Left hindlimb (tissue), 1 donor: ENCODE measurements around the gene PCDHGA11.
"Not testable (repeated sequence)": the region's sequence is repeated elsewhere in the genome, so short reads cannot be mapped to it uniquely, and the experiment has no call there.

Source experiments
- DNase-seq: peaks from one replicate; pipeline ENCODE4 v3.0.0-alpha.2; 2018

The PCDHGA11 gene

DNA sequence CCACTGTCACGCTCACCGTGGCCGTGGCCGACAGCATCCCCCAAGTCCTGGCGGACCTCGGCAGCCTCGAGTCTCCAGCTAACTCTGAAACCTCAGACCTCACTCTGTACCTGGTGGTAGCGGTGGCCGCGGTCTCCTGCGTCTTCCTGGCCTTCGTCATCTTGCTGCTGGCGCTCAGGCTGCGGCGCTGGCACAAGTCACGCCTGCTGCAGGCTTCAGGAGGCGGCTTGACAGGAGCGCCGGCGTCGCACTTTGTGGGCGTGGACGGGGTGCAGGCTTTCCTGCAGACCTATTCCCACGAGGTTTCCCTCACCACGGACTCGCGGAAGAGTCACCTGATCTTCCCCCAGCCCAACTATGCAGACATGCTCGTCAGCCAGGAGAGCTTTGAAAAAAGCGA is 11.9 kb downstream of the PCDHGA11 start:
- not testable (repeated sequence) for DNase-seq

GRCh38 chr5:141434006-141434405 is 13.2 kb downstream of the PCDHGA11 start:
- DNase-seq: no peak

- no peak for DNase-seq
These were observed 16.4 kb downstream of the PCDHGA11 start for GRCh38 chr5:141437221-141437620.

DNA sequence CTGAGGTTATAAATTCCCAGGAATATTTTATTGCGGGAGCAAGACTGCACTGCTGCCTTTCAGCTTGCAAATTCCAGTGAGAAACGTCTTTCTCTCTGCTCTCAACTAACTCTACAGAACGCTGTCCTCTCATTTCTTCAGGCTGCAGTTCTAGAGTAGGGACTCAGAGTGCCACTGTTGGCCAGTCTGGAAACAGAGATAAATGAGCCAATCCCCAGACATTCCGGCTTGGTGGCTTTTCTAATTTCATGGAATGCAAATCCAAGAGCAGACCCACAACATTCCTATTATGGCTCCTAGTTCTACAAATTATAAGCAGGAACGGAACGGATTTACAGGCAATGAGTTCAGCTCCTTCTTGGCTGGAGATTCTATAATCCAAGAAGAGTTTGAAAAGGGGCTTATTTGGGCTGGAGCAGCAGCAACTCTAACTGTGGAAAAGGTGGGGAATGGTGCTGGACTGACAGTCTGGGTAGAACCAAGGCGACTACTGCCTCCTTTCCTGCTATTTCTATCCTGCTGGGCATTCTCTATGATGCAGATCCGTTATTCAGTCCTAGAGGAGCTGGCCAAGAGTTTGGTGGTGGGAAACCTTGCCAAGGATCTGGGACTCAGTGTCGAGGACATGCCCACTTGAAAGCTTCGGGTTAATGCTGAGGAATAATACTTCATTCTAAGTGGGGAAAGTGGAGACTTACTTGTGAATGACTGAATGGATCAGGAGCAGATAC is 18.7 kb downstream of the PCDHGA11 start:
- no peak for DNase-seq

GRCh38 chr5:141440341-141440740 is 19.5 kb downstream of the PCDHGA11 start:
- no peak for DNase-seq

- no peak for DNase-seq
These were observed 20.8 kb downstream of the PCDHGA11 start for GRCh38 chr5:141441571-141442170.

- no peak for DNase-seq
These were observed 44.5 kb downstream of the PCDHGA11 start for GRCh38 chr5:141465351-141465750.
